ENCODE measurements around the gene LYPD4.

LYPD4 gene, protein sequence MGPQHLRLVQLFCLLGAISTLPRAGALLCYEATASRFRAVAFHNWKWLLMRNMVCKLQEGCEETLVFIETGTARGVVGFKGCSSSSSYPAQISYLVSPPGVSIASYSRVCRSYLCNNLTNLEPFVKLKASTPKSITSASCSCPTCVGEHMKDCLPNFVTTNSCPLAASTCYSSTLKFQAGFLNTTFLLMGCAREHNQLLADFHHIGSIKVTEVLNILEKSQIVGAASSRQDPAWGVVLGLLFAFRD

DNA sequence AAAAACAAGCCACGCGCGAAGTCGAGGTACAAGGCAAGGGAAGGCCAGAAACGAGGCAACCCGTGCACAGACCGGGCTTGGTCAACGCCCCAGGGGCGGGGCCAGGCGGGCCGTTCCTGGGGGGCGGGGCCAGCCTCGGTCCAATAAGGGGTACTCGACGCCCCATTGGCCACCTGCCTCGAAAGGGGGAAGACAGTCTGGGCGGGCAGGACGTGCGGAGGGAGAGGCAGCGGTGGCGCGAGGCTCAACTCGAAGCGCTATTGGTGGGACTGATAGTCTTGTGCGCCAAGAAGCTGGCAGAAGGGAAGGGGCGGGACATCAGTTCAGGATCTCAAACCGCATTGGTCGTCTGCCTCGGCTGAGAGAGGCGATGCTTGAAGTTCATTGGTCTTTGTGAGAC is at the start of gene LYPD4:
Gene LYPD4, minus strand, starts transcription at position 83 of the 400 bp plus-strand sequence. CDS start 5,398 bp downstream, outside the sequence.
- Histone ChIP-seq H3K9me3 (ENCODE audit: insufficient read depth, low read length) (no peaks in the 10 kb centered on the region; the same call in 1 of the 2 replicates), H3K4me3 (ENCODE audit: insufficient read length, low read depth) (no peak within 1 kb of the TSS), H3K4me1 (ENCODE audit: insufficient read depth, insufficient read length) (no peaks in the 10 kb centered on the region), H3K27me3 (ENCODE audit: insufficient read depth, insufficient read length) (no peaks in the 10 kb centered on the region), H3K36me3 (ENCODE audit: insufficient read depth, insufficient read length, low read length) (no peaks in the 10 kb centered on the region), H3K9ac (ENCODE audit: insufficient read length, low read depth) (no peak within 1 kb of the TSS)
- DNase-seq (ENCODE audit: low read depth, low spot score): no peak
- no peak for TF ChIP-seq ZNF274 (IDR thresholded peaks at IDR 0.05; ENCODE audit: low read depth, low read length)
- no peak for TF ChIP-seq SUZ12 (IDR thresholded peaks at IDR 0.05; ENCODE audit: extremely low read depth, insufficient read depth, insufficient read length)
- TF ChIP-seq YY1 (IDR thresholded peaks at IDR 0.05; ENCODE audit: insufficient read depth, insufficient read length): no peak

- TF ChIP-seq YY1 (IDR thresholded peaks at IDR 0.05; ENCODE audit: insufficient read depth, insufficient read length) (no peak), SUZ12 (IDR thresholded peaks at IDR 0.05; ENCODE audit: extremely low read depth, insufficient read depth, insufficient read length) (no peak), ZNF274 (IDR thresholded peaks at IDR 0.05; ENCODE audit: low read depth, low read length) (no peak)
- Histone ChIP-seq H3K27me3 (ENCODE audit: insufficient read depth, insufficient read length) (no peaks in the 10 kb centered on the region), H3K36me3 (ENCODE audit: insufficient read depth, insufficient read length, low read length) (peaks cover 50% of the 10 kb centered on the region), H3K9me3 (ENCODE audit: insufficient read depth, low read length) (no peaks in the 10 kb centered on the region), H3K4me1 (ENCODE audit: insufficient read depth, insufficient read length) (peaks cover 10% of the 10 kb centered on the region), H3K4me3 (ENCODE audit: insufficient read length, low read depth) (no peak overlapping the region), H3K9ac (ENCODE audit: insufficient read length, low read depth) (no peak overlapping the region)
- no peak for DNase-seq (ENCODE audit: low read depth, low spot score)
These were observed 49.4 kb upstream of the LYPD4 start for GRCh38 chr19:41893899-41894298.

DNA sequence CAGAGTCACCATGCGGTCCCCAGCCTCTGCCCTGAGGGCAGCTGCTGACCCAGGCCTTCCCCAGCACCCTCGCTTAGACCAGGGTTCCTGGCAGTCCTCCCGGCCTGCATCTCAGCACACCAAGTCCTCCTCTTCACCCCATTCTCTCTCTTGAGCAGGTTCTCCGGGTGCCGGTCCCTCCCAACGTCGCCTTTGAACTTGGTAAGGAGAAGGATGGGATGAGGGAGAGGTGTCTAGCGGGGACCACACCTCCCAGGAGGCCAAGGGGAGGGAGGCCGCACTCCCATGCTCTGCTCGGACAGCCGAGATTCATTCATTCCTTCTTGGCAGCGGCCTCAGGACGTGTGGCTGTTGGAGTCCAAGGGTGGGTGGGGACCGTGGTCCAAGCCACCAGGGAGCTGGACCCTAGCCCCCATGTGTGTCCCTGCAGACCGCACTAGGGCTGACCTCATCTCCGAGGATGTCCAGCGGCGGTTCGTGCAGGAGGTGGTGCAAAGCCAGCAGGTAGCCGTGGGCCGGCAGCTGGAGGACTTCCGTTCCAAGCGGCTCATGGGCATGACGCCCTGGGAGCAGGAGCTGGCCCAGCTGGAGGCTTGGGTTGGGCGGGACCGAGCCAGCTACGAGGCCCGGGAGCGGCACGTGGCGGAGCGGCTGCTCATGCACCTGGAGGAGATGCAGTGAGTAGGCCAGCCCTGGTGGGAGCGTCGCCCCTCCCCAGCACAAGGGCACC is 47.9 kb upstream of the LYPD4 start:
- DNase-seq (ENCODE audit: low read depth, low spot score): no peak
- peaks cover 8% of the 10 kb centered on the region for H3K4me1 ChIP-seq (ENCODE audit: insufficient read depth, insufficient read length)
- no peak overlapping the region for H3K9ac ChIP-seq (ENCODE audit: insufficient read length, low read depth)
- H3K4me3 ChIP-seq (ENCODE audit: insufficient read length, low read depth): no peak overlapping the region
- no peaks in the 10 kb centered on the region for H3K27me3 ChIP-seq (ENCODE audit: insufficient read depth, insufficient read length)
- TF ChIP-seq SUZ12 (IDR thresholded peaks at IDR 0.05; ENCODE audit: extremely low read depth, insufficient read depth, insufficient read length) (no peak), ZNF274 (IDR thresholded peaks at IDR 0.05; ENCODE audit: low read depth, low read length) (no peak), YY1 (IDR thresholded peaks at IDR 0.05; ENCODE audit: insufficient read depth, insufficient read length) (no peak)
- H3K9me3 ChIP-seq (ENCODE audit: insufficient read depth, low read length): no peaks in the 10 kb centered on the region
- H3K36me3 ChIP-seq (ENCODE audit: insufficient read depth, insufficient read length, low read length): peaks cover 44% of the 10 kb centered on the region

GRCh38 chr19:41890936-41891335 is 46.5 kb upstream of the LYPD4 start:
- Histone ChIP-seq H3K4me3 (ENCODE audit: insufficient read length, low read depth) (no peak overlapping the region), H3K4me1 (ENCODE audit: insufficient read depth, insufficient read length) (peaks cover 5% of the 10 kb centered on the region), H3K9me3 (ENCODE audit: insufficient read depth, low read length) (no peaks in the 10 kb centered on the region), H3K9ac (ENCODE audit: insufficient read length, low read depth) (no peak overlapping the region), H3K27me3 (ENCODE audit: insufficient read depth, insufficient read length) (no peaks in the 10 kb centered on the region), H3K36me3 (ENCODE audit: insufficient read depth, insufficient read length, low read length) (peaks cover 41% of the 10 kb centered on the region)
- no peak for DNase-seq (ENCODE audit: low read depth, low spot score)
- TF ChIP-seq YY1 (IDR thresholded peaks at IDR 0.05; ENCODE audit: insufficient read depth, insufficient read length) (no peak), ZNF274 (IDR thresholded peaks at IDR 0.05; ENCODE audit: low read depth, low read length) (no peak), SUZ12 (IDR thresholded peaks at IDR 0.05; ENCODE audit: extremely low read depth, insufficient read depth, insufficient read length) (no peak)

DNA sequence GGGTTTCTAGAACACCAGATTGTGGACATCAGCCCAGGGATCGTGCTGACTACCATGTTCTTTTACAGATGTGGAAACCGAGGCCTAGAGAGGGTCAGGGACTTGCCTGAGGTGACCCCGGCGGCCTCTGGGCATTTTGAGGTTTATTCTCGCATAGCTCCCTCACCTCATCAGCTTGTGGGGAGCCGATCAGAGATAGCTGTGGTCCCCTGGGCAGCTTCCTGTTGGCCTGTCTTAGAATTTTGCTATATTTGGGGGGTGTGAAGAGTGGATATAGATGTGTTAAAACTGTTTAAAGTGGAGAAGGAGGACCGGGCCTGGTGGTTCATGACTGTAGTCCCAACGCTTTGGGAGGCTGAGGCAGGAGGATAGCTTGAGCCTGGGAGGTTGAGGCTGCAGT is 45.4 kb upstream of the LYPD4 start:
- TF ChIP-seq YY1 (IDR thresholded peaks at IDR 0.05; ENCODE audit: insufficient read depth, insufficient read length): no peak
- TF ChIP-seq ZNF274 (IDR thresholded peaks at IDR 0.05; ENCODE audit: low read depth, low read length): no peak
- TF ChIP-seq SUZ12 (IDR thresholded peaks at IDR 0.05; ENCODE audit: extremely low read depth, insufficient read depth, insufficient read length): no peak
- Histone ChIP-seq H3K27me3 (ENCODE audit: insufficient read depth, insufficient read length) (no peaks in the 10 kb centered on the region), H3K9ac (ENCODE audit: insufficient read length, low read depth) (no peak overlapping the region), H3K4me1 (ENCODE audit: insufficient read depth, insufficient read length) (peaks cover 5% of the 10 kb centered on the region), H3K4me3 (ENCODE audit: insufficient read length, low read depth) (no peak overlapping the region), H3K9me3 (ENCODE audit: insufficient read depth, low read length) (no peaks in the 10 kb centered on the region), H3K36me3 (ENCODE audit: insufficient read depth, insufficient read length, low read length) (peaks cover 32% of the 10 kb centered on the region)
- DNase-seq (ENCODE audit: low read depth, low spot score): no peak

- DNase-seq (ENCODE audit: low read depth, low spot score): no peak
- Histone ChIP-seq H3K4me1 (ENCODE audit: insufficient read depth, insufficient read length) (peaks cover 2% of the 10 kb centered on the region), H3K4me3 (ENCODE audit: insufficient read length, low read depth) (no peak overlapping the region), H3K9me3 (ENCODE audit: insufficient read depth, low read length) (no peaks in the 10 kb centered on the region), H3K36me3 (ENCODE audit: insufficient read depth, insufficient read length, low read length) (peaks cover 28% of the 10 kb centered on the region), H3K9ac (ENCODE audit: insufficient read length, low read depth) (no peak overlapping the region), H3K27me3 (ENCODE audit: insufficient read depth, insufficient read length) (no peaks in the 10 kb centered on the region)
- TF ChIP-seq SUZ12 (IDR thresholded peaks at IDR 0.05; ENCODE audit: extremely low read depth, insufficient read depth, insufficient read length) (no peak), ZNF274 (IDR thresholded peaks at IDR 0.05; ENCODE audit: low read depth, low read length) (no peak), YY1 (IDR thresholded peaks at IDR 0.05; ENCODE audit: insufficient read depth, insufficient read length) (no peak)
These were observed 44.4 kb upstream of the LYPD4 start for GRCh38 chr19:41888926-41889325.

DNA sequence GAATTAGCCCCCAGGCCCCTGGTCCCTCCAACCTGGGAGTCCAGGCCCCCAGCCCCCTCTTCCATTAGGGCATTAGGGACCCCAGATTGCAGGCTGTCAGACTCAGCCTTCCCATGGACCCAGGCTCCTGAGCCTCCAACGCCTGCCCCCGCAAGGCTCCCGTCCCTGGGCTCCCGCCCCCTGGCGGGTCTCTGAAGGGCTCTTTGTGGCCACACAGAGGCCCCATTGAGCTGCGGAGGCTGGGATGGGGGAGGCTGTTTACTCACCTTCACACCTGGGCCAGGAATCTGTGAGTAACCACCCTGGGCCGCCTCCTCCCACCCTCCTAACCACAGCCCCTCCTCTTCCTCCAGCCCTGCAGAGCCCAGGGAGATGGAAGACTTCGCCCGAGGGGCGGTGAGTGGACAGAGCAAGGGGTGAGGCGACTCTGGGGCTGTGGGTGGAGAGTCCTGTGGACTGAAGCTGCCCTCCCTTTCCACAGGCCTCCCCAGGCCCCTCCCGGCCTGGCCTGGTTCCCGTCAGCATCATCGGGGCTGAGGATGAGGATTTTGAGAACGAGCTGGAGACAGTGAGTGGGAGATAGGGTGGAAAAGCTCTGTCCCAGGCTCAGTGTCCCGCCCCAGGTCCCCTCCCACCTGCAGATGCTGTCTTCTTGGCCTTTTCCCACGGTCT is 43.4 kb upstream of the LYPD4 start:
- peak; percentile 36 for DNase-seq (ENCODE audit: low read depth, low spot score)
- H3K4me3 ChIP-seq (ENCODE audit: insufficient read length, low read depth): no peak overlapping the region

More for the DNA sequence above, 43.4 kb upstream of the LYPD4 start:
- H3K9ac ChIP-seq (ENCODE audit: insufficient read length, low read depth): peak overlapping the region; percentile 51
- peaks cover 4% of the 10 kb centered on the region for H3K4me1 ChIP-seq (ENCODE audit: insufficient read depth, insufficient read length)
- TF ChIP-seq ZNF274 (IDR thresholded peaks at IDR 0.05; ENCODE audit: low read depth, low read length) (no peak), SUZ12 (IDR thresholded peaks at IDR 0.05; ENCODE audit: extremely low read depth, insufficient read depth, insufficient read length) (no peak), YY1 (IDR thresholded peaks at IDR 0.05; ENCODE audit: insufficient read depth, insufficient read length) (no peak)
- peaks cover 27% of the 10 kb centered on the region for H3K36me3 ChIP-seq (ENCODE audit: insufficient read depth, insufficient read length, low read length)
- peaks cover 10% of the 10 kb centered on the region for H3K27me3 ChIP-seq (ENCODE audit: insufficient read depth, insufficient read length)
- no peaks in the 10 kb centered on the region for H3K9me3 ChIP-seq (ENCODE audit: insufficient read depth, low read length)

Data from NT2/D1 (cell line).